GM12892 (cell line): ENCODE measurements around the gene ADTRP.

ENCODE experiments used
- DNase-seq: peaks from one replicate; pipeline ENCODE4 v3.0.0; 2011; ENCODE audit not compliant: insufficient read length
- FAIRE-seq: peaks from 2 replicates; lab custom pipeline; 2011; peaks lifted over from hg19 to GRCh38; lab: Jason Lieb, UNC
- POLR2A ChIP-seq: IDR thresholded peaks from 2 replicates; pipeline ENCODE4 v1.6.1; 2011; ENCODE audit warnings: low read depth, low read length, control low read depth
- POLR2AphosphoS5 ChIP-seq: IDR thresholded peaks from 2 replicates; pipeline ENCODE4 v1.6.1; 2011; ENCODE audit warnings: low read depth, low read length, control low read depth
- TAF1 ChIP-seq: IDR thresholded peaks from 2 replicates; pipeline ENCODE4 v1.6.1; 2011; ENCODE audit warnings: low read depth, mild to moderate bottlenecking, control low read depth, low read length, borderline replicate concordance

ADTRP gene

DNA sequence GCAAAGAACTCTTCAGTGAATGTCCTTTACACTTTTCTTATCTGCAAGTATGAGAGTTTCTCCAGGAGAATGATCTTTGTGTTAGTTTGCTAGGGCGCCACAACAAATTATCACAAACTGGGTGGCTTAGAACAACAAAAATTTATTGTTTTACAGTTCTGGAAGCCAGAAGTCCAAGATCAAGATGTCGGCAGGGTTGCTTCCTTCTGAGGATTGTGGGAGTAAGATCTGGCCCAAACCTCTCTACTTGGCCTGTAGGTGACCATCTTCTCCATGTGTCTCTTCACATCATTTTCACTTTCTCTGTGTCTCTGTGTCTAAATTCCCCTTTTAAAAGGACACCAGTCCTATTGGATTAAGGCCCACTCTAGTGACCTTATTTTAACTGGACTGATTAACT, 103.0 kb downstream of the ADTRP start:
- TF ChIP-seq POLR2AphosphoS5 (no peak), POLR2A (no peak), TAF1 (no peak)
- DNase-seq (no peak), FAIRE-seq (no peak)

GRCh38 chr6:11672669-11673068, 105.9 kb downstream of the ADTRP start:
- FAIRE-seq = no peak
- TF ChIP-seq POLR2A (no peak), POLR2AphosphoS5 (no peak), TAF1 (no peak)
- no peak for DNase-seq

- TF ChIP-seq TAF1 (no peak), POLR2AphosphoS5 (no peak), POLR2A (no peak)
- no peak for DNase-seq
- FAIRE-seq = no peak
Observed at GRCh38 chr6:11672256-11672655, 106.3 kb downstream of the ADTRP start.

DNA sequence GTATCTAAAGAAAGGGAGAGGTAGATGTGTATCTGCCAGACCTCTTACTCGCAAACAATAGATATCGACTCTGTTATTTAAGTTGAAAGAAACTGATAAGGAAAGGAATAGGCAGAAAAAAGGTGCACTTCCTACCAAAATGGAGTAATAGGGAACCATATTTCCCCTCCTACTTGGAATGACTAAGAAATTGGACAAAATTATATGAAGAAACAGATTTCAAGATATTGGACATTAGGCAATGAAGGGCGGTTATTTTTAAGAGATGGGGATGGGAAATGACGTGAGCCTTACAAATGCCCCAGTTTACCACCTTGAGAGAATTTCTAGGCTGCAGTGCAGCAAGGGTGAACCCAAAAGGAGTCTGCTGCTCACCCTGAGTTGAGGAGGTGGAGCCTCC, 108.9 kb downstream of the ADTRP start:
- no peak for DNase-seq
- no peak for FAIRE-seq
- no peak for TF ChIP-seq POLR2A

DNA sequence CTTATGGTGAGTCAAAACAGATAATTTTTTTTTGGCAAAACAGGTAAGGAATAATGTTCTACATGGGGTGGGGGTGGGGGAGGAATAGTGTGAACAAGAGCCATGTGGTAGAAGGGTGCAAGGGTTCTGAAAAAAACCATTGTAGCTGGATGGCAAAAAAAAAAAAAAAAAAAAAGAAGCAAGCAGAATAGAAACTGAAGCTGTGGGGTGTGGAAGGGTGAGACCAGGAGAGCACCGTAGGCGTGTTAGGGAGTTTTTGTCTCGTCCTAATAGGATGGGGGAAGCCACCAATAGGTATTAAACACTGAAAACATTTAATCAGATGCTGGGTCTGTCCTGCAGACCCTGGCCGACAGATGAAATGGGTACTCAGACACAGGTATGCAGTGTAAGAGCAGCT, 110.1 kb downstream of the ADTRP start:
- no peak for DNase-seq
- FAIRE-seq = no peak
- TF ChIP-seq TAF1 = no peak
- no peak for TF ChIP-seq POLR2A
- TF ChIP-seq POLR2AphosphoS5 = no peak

- no peak for DNase-seq
- TF ChIP-seq POLR2A = no peak
- no peak for TF ChIP-seq TAF1
- TF ChIP-seq POLR2AphosphoS5 = no peak
- no peak for FAIRE-seq
Observed at GRCh38 chr6:11667876-11668275, 110.7 kb downstream of the ADTRP start.

GRCh38 chr6:11665604-11666326, 112.8 kb downstream of the ADTRP start:
- TF ChIP-seq POLR2AphosphoS5 (no peak), TAF1 (no peak), POLR2A (no peak)
- FAIRE-seq (no peak), DNase-seq (no peak)
